K562 (cell line): ENCODE data around the gene ERN1. TPM values are rescaled to one million over a fixed set of nuclear protein-coding genes. Genes with fewer than 3 reads are reported as not detected.
A peak's percentile ranks its signal among the peaks of the same experiment; 100 is the strongest.

Experiments used
- CREM ChIP-seq: IDR thresholded peaks from 2 replicates; pipeline ENCODE4 v1.6.1; 2014; ENCODE audit warnings: antibody characterized with exemption, low read depth
- CTBP1 ChIP-seq: fragments of 450-650 bp; IDR thresholded peaks from 2 replicates; pipeline ENCODE4 v1.6.1; 2016; ENCODE audit warnings: borderline replicate concordance
- ESRRA ChIP-seq: fragments of 450-650 bp; IDR thresholded peaks from 2 replicates; pipeline ENCODE4 v1.6.1; 2014; ENCODE audit warnings: low read depth, mild to moderate bottlenecking, moderate library complexity, borderline replicate concordance
- GATA2 ChIP-seq: sonication (generic); formaldehyde crosslinking; IDR thresholded peaks from 2 replicates; pipeline ENCODE4 v1.4.0; 2020; ENCODE audit warnings: mild to moderate bottlenecking, missing genetic modification reagents
- HDAC1 ChIP-seq, 2 experiments: fragments of 450-650 bp; IDR thresholded peaks; 2 replicates each; pipeline ENCODE4 v1.6.1; 2016 to 2017; ENCODE audit warnings: inconsistent platforms in 1 of 2, mild to moderate bottlenecking in 1 of 2, moderate library complexity in 1 of 2
- HMBOX1 ChIP-seq: sonication (generic); IDR thresholded peaks from 2 replicates; pipeline ENCODE4 v1.6.1; 2016
- KLF6 ChIP-seq: fragments of 250-450 bp; sonication (Bioruptor Pico); IDR thresholded peaks from 2 replicates; pipeline ENCODE4 v1.4.0; 2020; ENCODE audit warnings: mild to moderate bottlenecking, moderate library complexity, borderline replicate concordance
- MEF2A ChIP-seq: IDR thresholded peaks from 2 replicates; pipeline ENCODE4 v1.6.1; 2011; ENCODE audit warnings: low read depth, mild to moderate bottlenecking, low read length, moderate library complexity; ENCODE audit not compliant: control insufficient read depth
- NCOR1 ChIP-seq: fragments of 450-650 bp; IDR thresholded peaks from 2 replicates; pipeline ENCODE4 v1.6.1; 2016; ENCODE audit warnings: mild to moderate bottlenecking, moderate library complexity
- NEUROD1 ChIP-seq: fragments of 150-350 bp; IDR thresholded peaks from 2 replicates; pipeline ENCODE4 v1.6.1; 2014; ENCODE audit warnings: borderline replicate concordance, low read length, low read depth; ENCODE audit not compliant: partially characterized antibody
- PHB ChIP-seq: fragments of 250-450 bp; sonication (Bioruptor Pico); IDR thresholded peaks from 2 replicates; pipeline ENCODE4 v1.5.0; 2021
- PHF21A ChIP-seq: fragments of 450-650 bp; IDR thresholded peaks from 2 replicates; pipeline ENCODE4 v1.6.1; 2017; ENCODE audit warnings: low read depth, borderline replicate concordance
- POLR3A ChIP-seq: IDR thresholded peaks from 2 replicates; pipeline ENCODE4 v1.6.1; 2011; ENCODE audit warnings: borderline replicate concordance, mild to moderate bottlenecking, moderate library complexity; ENCODE audit not compliant: insufficient read length, insufficient read depth; ENCODE audit errors: extremely low read depth
- POLR3G ChIP-seq: IDR thresholded peaks from 2 replicates; pipeline ENCODE4 v1.6.1; 2011; ENCODE audit not compliant: insufficient read length, insufficient replicate concordance; ENCODE audit errors: extremely low read depth
- SREBF1 ChIP-seq: fragments of 150-350 bp; IDR thresholded peaks from 2 replicates; pipeline ENCODE4 v1.6.1; 2014; ENCODE audit warnings: antibody characterized with exemption, low read depth, low read length, borderline replicate concordance
- TAF1 ChIP-seq: IDR thresholded peaks from 2 replicates; pipeline ENCODE4 v1.6.1; 2011; ENCODE audit warnings: mild to moderate bottlenecking, low read length, moderate library complexity; ENCODE audit not compliant: insufficient read depth, control insufficient read depth, severe bottlenecking; ENCODE audit errors: extremely low read depth
- TAL1 ChIP-seq: fragments of 450-650 bp; IDR thresholded peaks from 2 replicates; pipeline ENCODE4 v1.6.1; 2016; ENCODE audit warnings: mild to moderate bottlenecking
- TBP ChIP-seq: optimal IDR thresholded peaks from 2 replicates; pipeline ENCODE3; 2011; ENCODE audit warnings: low read depth, low read length, improper control_type of control experiment
- TCF7L2 ChIP-seq: fragments of 150-350 bp; IDR thresholded peaks from 2 replicates; pipeline ENCODE4 v1.6.1; 2016; ENCODE audit warnings: low read depth, mild to moderate bottlenecking, low read length, moderate library complexity
- ZC3H11A ChIP-seq: IDR thresholded peaks from 2 replicates; pipeline ENCODE4 v1.6.1; 2012; ENCODE audit warnings: low read depth, low read length, improper control_type of control experiment
- ZNF280A ChIP-seq: fragments of 450-650 bp; IDR thresholded peaks from 2 replicates; pipeline ENCODE4 v1.6.1; 2018; ENCODE audit warnings: mild to moderate bottlenecking, low read depth; ENCODE audit not compliant: partially characterized antibody
- ZNF354B ChIP-seq: fragments of 250-450 bp; sonication (Bioruptor Pico); IDR thresholded peaks from 2 replicates; pipeline ENCODE4 v1.4.0; 2020
- ZNF740 ChIP-seq, 3 experiments: fragments of 200-800 bp in 1 of 3; sonication (Bioruptor generic) in 1 of 3; sonication (generic) in 1 of 3; formaldehyde crosslinking in 1 of 3; IDR thresholded peaks; 2 replicates each; pipeline versions ENCODE4 v1.6.1 to v1.8.0; 2016 to 2022; ENCODE audit warnings: mild to moderate bottlenecking in 2 of 3, missing compliant biosample characterization in 2 of 3, missing genetic modification characterization in 2 of 3, missing genetic modification reagents in 1 of 3
- polyA plus RNA-seq, 8 experiments: library from polyadenylated mRNA; depleted of rRNA in 4 of 8; stranded (reverse) in 5 of 8; unstranded in 3 of 8; fragments of >200 nt; fragmentation: Nextera tagmentation in 2 of 8; fragmentation: Illumina TruSeq in 1 of 8; extraction: Ambion mirVana in 2 of 8; extraction: Trizol in 1 of 8; gene quantifications; 2 replicates each; pipeline versions ENCODE4 v1.2.1 to v1.2.3, GENCODE V29; 2011 to 2014; ENCODE audit warnings: inconsistent platforms in 1 of 8, missing spikeins in 1 of 8
- total RNA-seq, 7 experiments: library from RNA; depleted of rRNA in 6 of 7; stranded (reverse); fragments of >200 nt in 6 of 7; fragmentation: Illumina TruSeq in 2 of 7; extraction: Trizol in 2 of 7; gene quantifications; 2 replicates each; pipeline versions ENCODE4 v1.2.1 to v1.2.3, GENCODE V29; 2011 to 2021; ENCODE audit warnings: low replicate concordance in 1 of 7
- TF ChIP-seq, protein P1 (sequence below): fragments of 250-450 bp; sonication (Bioruptor Pico); IDR thresholded peaks from 2 replicates; pipeline ENCODE4 v1.9.0; 2021; ENCODE audit warnings: mild to moderate bottlenecking

ERN1 gene
- total and polyA plus RNA-seq, 9 of the 15 experiments (the other 6 are each of a cell fraction or from before 2014, with no cell fraction given): 2.1 to 22.5 (median 7.3) TPM

GRCh38 chr17:64117981-64118979 lies 11.7 kb downstream of the ERN1 start (continued):
- no peak for TF ChIP-seq ZNF740 (CRISPR knock-in tag; IDR thresholded peaks at IDR 0.05)
- TF ChIP-seq ZNF740 (tag; IDR thresholded peaks at IDR 0.05): no peak
- TF ChIP-seq, protein P1, sequence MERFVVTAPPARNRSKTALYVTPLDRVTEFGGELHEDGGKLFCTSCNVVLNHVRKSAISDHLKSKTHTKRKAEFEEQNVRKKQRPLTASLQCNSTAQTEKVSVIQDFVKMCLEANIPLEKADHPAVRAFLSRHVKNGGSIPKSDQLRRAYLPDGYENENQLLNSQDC: no peak
- TF ChIP-seq NEUROD1: peak; percentile 25
- no peak for TF ChIP-seq POLR3A
- TF ChIP-seq TCF7L2: no peak
- peak; percentile 18; the same call in 1 of the 2 replicates for TF ChIP-seq NCOR1
- no peak for TF ChIP-seq POLR3G
- TF ChIP-seq MEF2A: no peak
- no peak for TF ChIP-seq TBP
- TF ChIP-seq ZNF354B: no peak
- TF ChIP-seq CREM: peak; percentile 36; the same call in 1 of the 2 replicates
- TF ChIP-seq PHF21A: no peak
- no peak for TF ChIP-seq ZNF280A
- TF ChIP-seq PHB (CRISPR knock-in tag): no peak
- no peak for TF ChIP-seq SREBF1
- TF ChIP-seq KLF6 (CRISPR knock-in tag): no peak
- TF ChIP-seq CTBP1: peak; percentile 52; the same call in 1 of the 2 replicates
- peak; percentile 45 for TF ChIP-seq TAL1
- no peak for TF ChIP-seq TAF1
- peak in 1 of 2 experiments; percentile 11; a peak in 1 of 4 replicates for TF ChIP-seq HDAC1 (IDR thresholded peaks at IDR 0.05)
- no peak for TF ChIP-seq ZC3H11A
- TF ChIP-seq GATA2 (CRISPR knock-in tag): no peak
- TF ChIP-seq HMBOX1: peak; percentile 63
- TF ChIP-seq ESRRA: no peak
